HG03196 (cell line): ENCODE data around the gene MICA.
"Not testable (repeated sequence)": the region's sequence is repeated elsewhere in the genome, so short reads cannot be mapped to it uniquely, and the experiment has no call there.

Experiments
- ATAC-seq: cut with Tn5 transposase; IDR thresholded peaks from one replicate; pipeline ENCODE4 v1.9.1; 2021; ENCODE audit not compliant: unreplicated experiment

MICA gene

DNA sequence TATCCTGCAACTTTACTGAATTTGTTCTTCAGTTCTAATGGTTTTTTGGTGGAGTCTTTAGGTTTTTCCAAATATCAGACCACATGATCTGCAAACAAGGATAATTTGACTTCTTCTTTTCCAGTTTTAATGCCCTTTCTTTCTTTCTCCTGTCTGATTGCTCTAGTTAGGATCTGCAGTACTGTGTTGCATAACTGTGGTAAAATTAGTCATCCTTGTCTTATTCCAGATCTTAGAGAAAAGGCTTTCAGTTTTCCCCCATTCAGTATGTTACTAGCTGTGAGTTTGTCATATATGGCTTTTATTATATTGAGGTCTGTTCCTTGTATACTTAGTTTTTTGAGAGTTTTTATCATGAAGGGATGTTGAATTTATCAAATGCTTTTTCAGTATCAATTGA lies 4.3 kb downstream of the MICA start:
- no peak for ATAC-seq

GRCh38 chr6:31412506-31412905 lies 9.1 kb downstream of the MICA start:
- no peak for ATAC-seq

- not testable (repeated sequence) for ATAC-seq
These were observed 10.9 kb downstream of the MICA start for GRCh38 chr6:31414148-31414770.

DNA sequence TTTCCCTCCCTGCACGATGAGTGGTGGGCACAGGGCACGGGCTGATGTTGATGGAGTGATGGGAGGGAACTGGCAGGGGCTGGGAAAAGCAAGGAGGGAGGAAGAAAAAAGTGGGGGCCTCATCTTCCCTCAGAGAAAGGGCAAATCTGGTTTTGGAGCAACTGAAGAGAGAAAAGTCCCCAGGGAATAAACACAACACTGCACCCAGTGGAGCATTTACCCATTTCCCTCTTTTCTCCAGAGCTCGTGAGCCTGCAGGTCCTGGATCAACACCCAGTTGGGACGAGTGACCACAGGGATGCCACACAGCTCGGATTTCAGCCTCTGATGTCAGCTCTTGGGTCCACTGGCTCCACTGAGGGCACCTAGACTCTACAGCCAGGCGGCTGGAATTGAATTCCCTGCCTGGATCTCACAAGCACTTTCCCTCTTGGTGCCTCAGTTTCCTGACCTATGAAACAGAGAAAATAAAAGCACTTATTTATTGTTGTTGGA lies 11.4 kb downstream of the MICA start:
- ATAC-seq, result no peak

- no peak for ATAC-seq
These were observed 13.1 kb downstream of the MICA start for GRCh38 chr6:31416394-31417014.

GRCh38 chr6:31418251-31418650 lies 14.9 kb downstream of the MICA start:
- no peak for ATAC-seq

- ATAC-seq, result no peak
These were observed 16.4 kb downstream of the MICA start for GRCh38 chr6:31419842-31420241.

DNA sequence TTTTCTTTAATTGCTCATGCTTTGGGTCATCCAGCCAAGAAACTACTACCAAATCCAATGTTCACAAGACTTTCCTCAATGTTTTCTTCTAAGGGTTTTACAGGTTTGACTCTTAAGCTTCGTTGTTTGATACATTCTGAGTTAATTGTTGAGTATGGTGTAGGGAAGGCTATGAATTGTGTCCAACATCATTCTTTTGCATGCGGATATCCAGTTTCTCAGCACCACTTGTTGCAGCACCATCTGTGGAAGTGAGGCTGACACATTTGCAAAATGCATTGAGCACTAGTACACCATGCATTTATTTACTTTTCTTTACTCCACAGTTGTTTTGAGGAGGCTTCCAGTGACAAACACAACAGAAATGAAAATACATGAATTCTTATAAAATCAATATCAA lies 17.2 kb downstream of the MICA start:
- ATAC-seq, result no peak

GRCh38 chr6:31422587-31422986 lies 19.2 kb downstream of the MICA start:
- ATAC-seq, result no peak

DNA sequence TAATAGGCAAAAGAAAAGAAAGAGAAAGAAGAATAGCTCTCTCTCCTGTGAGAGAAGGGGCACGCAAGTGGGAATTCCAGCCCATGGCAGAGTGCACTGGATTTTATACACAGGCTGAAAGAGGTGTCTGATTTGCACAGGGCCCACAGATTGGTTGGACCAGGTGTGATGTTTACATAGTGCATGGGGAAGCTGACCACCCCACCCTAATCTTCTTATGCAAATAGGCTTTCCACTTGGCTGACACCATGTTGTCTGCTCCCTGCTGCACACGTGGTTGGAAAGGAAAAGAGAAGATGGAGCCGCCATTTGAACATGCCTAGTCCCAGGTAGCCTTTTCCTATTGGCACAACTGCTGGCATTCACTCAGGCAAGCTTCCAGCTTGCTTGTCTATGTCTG lies 20.2 kb downstream of the MICA start:
- ATAC-seq, result no peak

DNA sequence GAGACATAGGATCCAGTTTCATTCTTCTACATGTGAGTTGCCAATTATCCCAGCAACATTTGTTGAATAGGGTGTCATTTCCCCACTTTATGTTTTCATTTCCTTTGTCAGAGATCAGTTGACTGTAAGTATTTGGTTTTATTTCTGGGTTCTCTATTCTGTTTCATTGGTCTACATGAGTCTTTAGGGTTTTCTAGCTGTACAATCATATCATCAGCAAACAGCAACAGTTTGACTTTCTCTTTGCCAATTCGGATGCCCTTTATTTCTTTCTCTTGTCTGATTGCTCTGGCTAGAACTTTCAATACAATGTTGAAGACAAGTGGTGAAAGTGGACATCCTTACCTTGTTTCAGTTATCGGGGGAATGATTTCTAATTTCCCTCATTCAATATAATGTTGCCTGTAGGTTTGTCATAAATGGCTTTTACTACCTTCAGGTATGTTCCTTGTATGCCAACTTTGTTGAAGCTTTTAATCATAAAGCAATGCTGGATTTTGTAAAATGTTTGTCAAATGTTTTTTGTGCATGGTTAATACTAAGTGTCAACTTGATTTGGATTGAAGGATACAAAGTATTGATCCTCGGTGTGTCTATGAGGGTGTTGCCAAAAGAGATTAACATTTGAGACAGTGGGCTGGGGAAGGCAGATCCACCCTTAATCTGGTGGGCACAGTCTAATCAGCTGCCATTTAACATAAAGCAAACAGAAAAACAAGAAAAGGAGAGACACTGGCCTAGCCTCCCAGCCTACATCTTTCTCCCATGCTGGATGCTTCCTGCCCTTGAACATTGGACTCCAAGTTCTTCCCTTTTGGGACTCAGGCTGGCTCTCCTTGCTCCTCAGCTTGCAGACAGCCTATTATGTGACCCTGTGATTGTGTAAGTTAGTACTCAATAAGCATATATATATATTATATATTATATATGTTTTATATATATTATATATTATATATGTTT lies 23.3 kb downstream of the MICA start:
- no peak for ATAC-seq

- no peak for ATAC-seq
These were observed 27.1 kb downstream of the MICA start for GRCh38 chr6:31430449-31430848.

GRCh38 chr6:31435051-31435450 lies 31.7 kb downstream of the MICA start:
- not testable (repeated sequence) for ATAC-seq

GRCh38 chr6:31438222-31438621 lies 34.8 kb downstream of the MICA start:
- no peak for ATAC-seq

DNA sequence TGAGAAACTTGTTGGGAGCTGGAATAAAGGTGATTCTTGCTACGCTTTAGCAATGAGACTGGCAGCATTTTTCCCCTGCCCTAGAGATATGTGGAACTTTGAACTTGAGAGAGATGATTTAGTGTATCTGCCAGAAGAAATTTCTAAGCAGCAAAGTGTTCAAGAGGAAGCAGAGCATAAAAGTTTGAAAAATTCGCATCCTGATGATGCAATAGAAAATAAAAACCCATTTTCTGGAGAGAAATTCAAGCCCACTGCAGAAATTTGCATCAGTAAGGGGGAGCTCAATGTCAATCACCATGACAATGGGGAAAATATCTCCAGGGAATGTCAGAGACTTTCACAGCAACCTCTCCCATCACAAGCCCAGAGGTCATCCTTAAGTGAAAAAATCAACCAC lies 35.3 kb downstream of the MICA start:
- no peak for ATAC-seq

DNA sequence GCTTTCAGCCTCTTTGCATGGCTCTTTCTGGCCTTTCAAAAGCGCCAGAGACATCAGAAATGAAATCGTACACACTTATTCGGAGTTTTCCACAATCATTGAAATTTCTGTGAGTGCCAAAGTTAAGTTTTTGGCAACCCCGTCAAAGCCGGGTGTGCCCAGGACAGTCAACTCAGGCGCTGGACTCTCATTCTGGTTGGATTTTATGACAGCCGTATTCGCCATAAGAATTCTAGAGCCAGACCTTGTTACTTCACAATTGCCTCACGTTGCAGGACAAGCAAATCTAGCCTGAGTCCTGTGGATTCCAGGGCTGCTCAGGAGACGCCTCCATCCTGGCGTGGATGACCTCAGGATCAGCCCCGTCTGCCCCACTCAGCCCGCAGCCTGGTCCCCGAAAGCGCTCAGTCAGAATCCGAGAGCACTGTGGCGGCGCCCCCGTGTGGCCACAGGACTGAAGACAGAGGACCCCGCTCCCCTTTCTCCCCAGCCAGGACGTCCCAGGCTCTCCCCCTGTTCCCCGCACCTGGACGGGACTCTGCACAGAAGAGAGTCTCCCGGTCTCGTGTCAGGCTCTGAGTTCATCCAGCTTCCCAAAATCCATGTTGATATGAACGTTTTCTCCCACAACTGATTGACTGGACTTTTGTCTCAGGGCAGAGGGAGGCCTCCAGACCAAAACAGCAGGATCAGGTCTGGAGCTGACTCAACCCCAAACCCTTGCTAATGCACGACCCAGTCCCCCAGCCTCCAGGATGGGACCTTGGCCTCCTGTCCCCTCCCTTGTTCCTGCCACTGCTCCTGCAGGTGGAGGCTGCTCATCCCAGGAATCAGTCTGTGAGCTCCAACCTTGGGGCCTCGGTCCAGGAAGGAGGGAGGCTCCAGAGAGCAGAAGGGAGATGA lies 38.2 kb downstream of the MICA start:
- ATAC-seq, result no peak

DNA sequence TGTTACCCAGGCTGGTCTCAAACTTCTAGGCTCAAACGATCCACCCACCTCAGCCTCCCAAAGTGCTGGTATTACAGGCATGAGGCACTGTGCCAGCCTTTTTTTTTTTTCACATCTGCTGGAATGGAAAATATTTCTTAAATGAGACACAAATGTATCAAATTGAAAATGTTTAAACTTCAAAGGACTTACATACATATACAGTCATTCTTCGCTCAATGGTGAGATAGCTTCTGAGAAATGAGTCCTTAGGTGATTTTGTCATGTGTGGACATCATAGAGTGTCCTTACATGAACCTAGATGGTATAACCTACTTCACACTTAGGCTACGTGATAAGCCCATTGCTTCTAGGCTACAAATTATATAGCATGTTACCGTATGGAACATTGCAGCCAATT lies 43.1 kb downstream of the MICA start:
- no peak for ATAC-seq

DNA sequence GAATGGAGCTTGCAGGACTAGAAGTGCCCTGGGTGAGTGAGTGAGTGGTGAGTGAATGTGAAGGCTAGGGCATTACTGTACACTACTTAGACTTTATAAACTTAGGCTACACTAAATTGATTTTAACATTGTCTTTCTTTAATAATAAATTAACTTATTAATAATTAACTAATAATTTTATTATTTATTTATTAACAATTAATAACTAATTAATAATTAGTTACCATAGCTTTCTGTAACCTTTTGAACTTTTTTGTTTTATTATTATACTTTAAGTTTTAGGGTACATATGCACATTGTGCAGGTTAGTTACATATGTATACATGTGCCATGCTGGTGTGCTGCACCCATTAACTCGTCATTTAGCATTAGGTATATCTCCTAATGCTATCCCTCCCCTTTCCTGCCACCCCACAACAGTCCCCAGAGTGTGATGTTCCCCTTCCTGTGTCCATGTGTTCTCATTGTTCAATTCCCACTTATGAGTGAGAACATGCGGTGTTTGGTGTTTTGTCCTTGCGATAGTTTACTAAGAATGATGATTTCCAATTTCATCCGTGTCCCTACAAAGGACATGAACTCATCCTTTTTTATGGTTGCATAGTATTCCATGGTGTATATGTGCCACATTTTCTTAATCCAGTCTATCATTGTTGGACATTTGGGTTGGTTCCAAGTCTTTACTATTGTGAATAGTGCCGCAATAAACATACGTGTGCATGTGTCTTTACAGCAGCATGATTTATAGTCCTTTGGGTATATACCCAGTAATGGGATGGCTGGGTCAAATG lies 43.8 kb downstream of the MICA start:
- ATAC-seq, result not testable (repeated sequence)

DNA sequence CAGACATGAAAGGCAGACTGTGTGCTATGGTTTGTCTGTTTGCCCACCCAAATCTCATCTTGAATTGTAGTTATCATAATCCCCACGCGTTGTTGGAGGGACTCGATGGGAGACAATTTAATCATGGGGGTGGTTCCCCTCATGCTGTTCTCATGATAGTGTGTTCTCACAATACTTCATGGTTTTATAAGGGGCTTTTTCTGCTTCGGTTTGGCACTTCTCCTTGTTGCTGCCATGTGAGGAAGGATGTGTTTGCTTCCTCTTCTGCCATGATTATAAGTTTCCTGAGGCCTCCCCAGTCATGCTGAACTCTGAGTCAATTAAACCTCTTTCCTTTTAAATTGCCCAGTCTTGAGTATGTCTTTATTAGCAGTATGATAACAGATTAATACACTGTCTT lies 47.4 kb downstream of the MICA start:
- no peak for ATAC-seq

GRCh38 chr6:31452859-31453258 lies 49.5 kb downstream of the MICA start:
- no peak for ATAC-seq
